SK-N-MC (cell line): ENCODE results near the gene G3BP1.

ENCODE experiments used
- DNase-seq: peaks from one replicate; pipeline ENCODE4 v3.0.0-alpha.2; 2011; ENCODE audit warnings: low read depth, low spot score
- H3K27ac ChIP-seq: fragments of 200-600 bp; sonication (generic); 2 replicates; pipeline ENCODE4 v1.5.1; 2016; ENCODE audit warnings: mixed run types
- H3K36me3 ChIP-seq: fragments of 200-600 bp; sonication (generic); 2 replicates; pipeline ENCODE4 v1.6.1; 2017; ENCODE audit warnings: antibody characterized with exemption, low read length, mixed read lengths; ENCODE audit not compliant: insufficient read depth
- H3K4me3 ChIP-seq: fragments of 200-600 bp; sonication (generic); 2 replicates; pipeline ENCODE4 v1.5.1; 2016
- H3K9ac ChIP-seq: fragments of 200-600 bp; sonication (generic); 2 replicates; pipeline ENCODE4 v1.8.0; 2017; ENCODE audit warnings: mixed run types, mixed read lengths; ENCODE audit not compliant: insufficient read length
- H3K9me3 ChIP-seq: fragments of 200-600 bp; sonication (generic); 2 replicates; pipeline ENCODE4 v1.6.1; 2017; ENCODE audit warnings: low read depth, mild to moderate bottlenecking, antibody characterized with exemption, low read length, moderate library complexity, mixed read lengths
- EZH2 ChIP-seq: fragments of 200-600 bp; sonication (generic); IDR thresholded peaks from one replicate; pipeline ENCODE4 v1.6.1; 2017; ENCODE audit warnings: antibody characterized with exemption
- FOXP2 ChIP-seq: optimal IDR thresholded peaks from 2 replicates; pipeline ENCODE3; 2011; ENCODE audit warnings: mild to moderate bottlenecking, moderate library complexity; ENCODE audit not compliant: insufficient read depth; ENCODE audit errors: extremely low read length, control extremely low read depth
- POLR2AphosphoS5 ChIP-seq: IDR thresholded peaks from 2 replicates; pipeline ENCODE4 v1.6.1; 2012; ENCODE audit warnings: mild to moderate bottlenecking, low read depth, low read length, borderline replicate concordance

G3BP1 gene

DNA sequence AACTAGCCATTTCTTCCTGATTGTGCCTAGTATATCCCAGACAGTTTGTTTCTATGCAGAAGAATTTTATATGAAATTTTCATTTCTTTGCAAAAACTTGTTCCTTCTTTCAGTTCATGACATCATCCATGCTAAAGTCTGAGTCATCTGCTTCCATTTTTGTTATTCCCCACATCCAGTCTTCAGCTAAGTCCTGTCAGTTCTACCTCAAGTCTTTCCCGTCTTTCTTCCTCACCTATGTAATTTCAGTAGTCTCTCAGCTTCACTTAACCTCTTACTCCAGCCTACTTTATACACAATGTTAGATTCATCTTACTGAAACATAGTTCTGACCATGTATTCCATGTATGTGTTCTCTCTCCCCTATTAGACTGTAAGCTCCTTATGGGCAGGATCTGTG, 39.1 kb downstream of the G3BP1 start:
- Histone ChIP-seq H3K27ac (no peak overlapping the region), H3K9me3 (no peaks in the 10 kb centered on the region), H3K4me3 (no peak overlapping the region), H3K9ac (no peak overlapping the region), H3K36me3 (peaks cover 99% of the 10 kb centered on the region)
- TF ChIP-seq EZH2 (no peak), FOXP2 (no peak), POLR2AphosphoS5 (no peak)
- DNase-seq, result no peak

DNA sequence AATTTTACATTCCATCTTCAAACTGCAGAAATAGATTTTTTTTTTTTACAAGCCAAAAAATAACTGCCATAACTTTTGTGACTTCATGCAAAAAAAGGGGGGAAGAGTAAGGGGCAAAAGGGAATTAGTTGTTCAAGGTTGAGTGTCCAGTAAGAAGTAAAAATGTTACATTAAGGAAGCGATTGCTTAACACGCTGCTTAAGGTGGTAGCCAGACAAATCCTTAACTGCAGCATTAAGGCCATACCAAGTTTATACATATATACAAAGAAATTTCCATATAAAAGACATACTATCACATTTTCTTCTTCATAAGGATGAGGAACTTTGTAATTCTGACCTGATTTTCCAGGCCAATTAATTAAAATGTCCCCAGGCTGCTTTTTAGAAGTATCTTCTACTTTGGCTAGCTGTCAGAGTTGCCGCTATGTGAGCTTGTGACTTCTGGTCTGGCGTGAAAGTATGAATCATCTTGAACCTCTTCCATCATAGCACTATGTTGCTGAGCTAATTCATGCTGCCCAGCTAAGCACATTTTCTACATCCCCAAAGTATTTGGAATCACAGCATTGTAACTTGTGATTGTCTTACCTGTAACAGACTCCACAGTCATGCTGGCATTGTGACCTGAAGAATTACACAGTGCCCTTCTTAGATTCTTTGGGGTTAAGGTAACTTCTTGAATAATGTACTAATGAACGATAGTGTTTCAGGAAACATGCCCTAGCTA, 40.0 kb downstream of the G3BP1 start:
- TF ChIP-seq EZH2 (no peak), POLR2AphosphoS5 (no peak), FOXP2 (no peak)
- Histone ChIP-seq H3K36me3 (peaks cover 99% of the 10 kb centered on the region), H3K27ac (no peak overlapping the region)

DNA sequence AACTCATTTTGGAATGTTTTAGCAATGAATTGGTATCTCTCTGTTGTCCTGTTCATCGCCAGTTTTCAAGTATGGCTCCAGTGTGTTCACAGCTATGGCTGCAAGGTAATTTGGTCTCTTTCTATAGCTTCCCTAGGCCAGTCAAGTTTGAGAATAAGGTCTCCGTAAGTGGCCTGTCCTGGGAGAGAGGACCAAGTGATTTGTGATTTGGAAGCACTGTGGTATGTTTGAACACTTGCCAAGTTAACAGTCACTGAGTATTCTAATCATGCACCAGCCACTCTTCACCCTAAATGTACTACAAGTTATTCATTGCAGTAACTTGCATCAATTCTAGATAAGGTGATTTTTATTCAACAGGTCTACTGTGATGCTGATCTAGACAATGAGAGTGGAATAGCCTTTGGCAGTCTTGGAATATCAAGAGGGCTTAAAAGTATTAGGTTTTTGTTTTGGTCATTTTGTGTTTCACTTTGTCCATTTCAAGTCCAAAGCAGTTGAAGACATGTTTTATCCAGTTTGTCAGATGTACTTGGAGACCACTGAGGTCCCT, 41.1 kb downstream of the G3BP1 start:
- Histone ChIP-seq H3K4me3 (no peak overlapping the region), H3K9ac (no peak overlapping the region), H3K9me3 (no peaks in the 10 kb centered on the region), H3K27ac (no peak overlapping the region), H3K36me3 (peaks cover 92% of the 10 kb centered on the region)
- DNase-seq, result no peak
- TF ChIP-seq EZH2 (no peak), POLR2AphosphoS5 (no peak), FOXP2 (no peak)

More for the DNA sequence above, 40.0 kb downstream of the G3BP1 start:
- DNase-seq, result no peak
- Histone ChIP-seq H3K9ac (no peak overlapping the region), H3K9me3 (no peaks in the 10 kb centered on the region), H3K4me3 (no peak overlapping the region)

DNA sequence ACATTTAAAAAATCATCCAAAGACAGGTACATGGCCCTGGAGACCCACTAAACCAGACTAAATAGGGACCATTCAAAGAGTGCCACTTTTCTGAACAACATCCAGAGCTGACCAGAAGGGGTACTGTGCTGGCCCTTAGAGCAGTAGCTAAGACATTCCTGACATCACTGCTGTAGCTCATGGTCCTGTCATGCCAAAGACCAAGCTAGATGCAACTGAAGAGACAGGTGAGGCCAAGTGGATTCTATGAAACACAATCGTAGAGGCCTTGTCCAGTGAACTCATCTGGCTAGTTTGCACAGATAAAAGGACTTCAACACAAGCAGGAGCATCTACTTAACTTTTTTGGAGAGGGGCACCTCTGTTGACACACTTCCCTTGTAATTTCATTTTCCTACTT, 43.3 kb downstream of the G3BP1 start:
- H3K36me3 ChIP-seq, result peaks cover 81% of the 10 kb centered on the region
- H3K9ac ChIP-seq, result no peak overlapping the region

DNA sequence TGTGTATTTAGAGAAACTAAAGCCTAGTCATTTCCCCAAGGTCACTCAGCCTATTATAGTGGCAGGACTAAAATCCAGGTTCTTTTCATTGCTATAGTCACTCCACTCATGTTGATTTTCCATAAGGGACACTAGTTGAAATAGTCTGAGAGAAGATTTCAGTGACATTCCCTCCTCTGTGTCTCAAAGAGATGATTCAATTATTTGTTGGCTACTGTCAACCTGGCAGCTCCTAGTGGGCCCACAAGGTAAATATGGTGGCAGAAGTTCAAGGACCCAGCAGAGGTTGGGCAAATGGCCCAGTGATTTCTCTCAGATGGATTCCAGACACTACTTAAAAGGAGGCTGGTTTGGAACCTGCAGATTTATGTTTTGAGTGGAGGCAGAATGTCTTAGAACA, 48.1 kb downstream of the G3BP1 start:
- Histone ChIP-seq H3K27ac (0 out of 2 replicates have a peak overlapping the region, but pooled peaks have one; percentile 26), H3K9me3 (no peaks in the 10 kb centered on the region), H3K9ac (no peak overlapping the region), H3K36me3 (peaks cover 53% of the 10 kb centered on the region), H3K4me3 (no peak overlapping the region)
- DNase-seq, result no peak
- TF ChIP-seq FOXP2 (no peak), EZH2 (no peak), POLR2AphosphoS5 (no peak; the same call in 1 of the 2 replicates)

More for the DNA sequence above, 43.3 kb downstream of the G3BP1 start:
- H3K4me3 ChIP-seq, result no peak overlapping the region
- no peaks in the 10 kb centered on the region for H3K9me3 ChIP-seq
- DNase-seq, result no peak
- no peak overlapping the region for H3K27ac ChIP-seq
- no peak for TF ChIP-seq EZH2
- TF ChIP-seq FOXP2, result no peak
- TF ChIP-seq POLR2AphosphoS5, result 0 out of 2 replicates have a peak, but pooled peaks have one; percentile 37

DNA sequence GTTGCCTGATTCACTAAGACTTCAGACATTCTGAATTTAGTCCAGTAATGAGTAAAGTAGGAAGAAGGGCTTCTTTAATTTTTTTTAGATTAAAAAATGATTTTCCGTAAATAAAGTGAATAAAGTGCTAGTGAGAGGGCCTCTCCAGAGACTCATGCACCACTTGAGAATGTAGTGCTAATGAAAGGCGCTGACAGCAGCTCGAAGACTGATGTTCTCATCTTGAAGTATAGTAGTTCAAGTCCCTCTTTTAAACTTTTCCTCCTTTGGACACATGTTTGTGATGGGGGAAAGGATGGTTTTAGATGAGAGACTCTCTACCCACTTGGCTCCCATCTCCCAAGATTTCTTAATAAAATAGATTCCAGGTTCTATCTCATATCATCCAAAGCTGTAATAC, 48.5 kb downstream of the G3BP1 start:
- no peaks in the 10 kb centered on the region for H3K9me3 ChIP-seq
- peaks cover 53% of the 10 kb centered on the region for H3K36me3 ChIP-seq
- TF ChIP-seq EZH2, result no peak
- TF ChIP-seq POLR2AphosphoS5, result no peak
- TF ChIP-seq FOXP2, result no peak
- H3K4me3 ChIP-seq, result no peak overlapping the region
- no peak overlapping the region for H3K9ac ChIP-seq
- 0 out of 2 replicates have a peak overlapping the region, but pooled peaks have one; percentile 26 for H3K27ac ChIP-seq
- no peak for DNase-seq

DNA sequence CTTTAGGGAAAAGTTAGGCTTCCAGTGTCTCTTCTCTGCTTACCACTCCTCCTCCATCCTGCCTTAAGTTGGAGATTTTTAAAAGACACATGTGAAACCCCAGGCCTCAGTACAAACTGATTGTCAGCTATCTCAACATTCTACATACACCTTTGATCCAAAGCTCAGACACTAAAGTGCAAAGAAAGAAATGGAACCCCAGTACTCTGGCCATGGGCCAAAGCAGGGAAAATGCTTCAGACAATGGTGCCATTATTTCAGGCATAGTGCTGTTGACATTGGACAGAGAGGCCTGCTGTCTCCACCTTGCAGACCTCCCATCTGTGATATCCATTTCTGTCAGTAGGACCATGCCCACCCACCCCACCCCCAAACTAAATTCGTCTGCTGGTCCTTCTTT, 49.1 kb downstream of the G3BP1 start:
- Histone ChIP-seq H3K4me3 (no peak overlapping the region), H3K27ac (no peak overlapping the region), H3K9ac (no peak overlapping the region), H3K36me3 (peaks cover 54% of the 10 kb centered on the region), H3K9me3 (no peaks in the 10 kb centered on the region)
- no peak for TF ChIP-seq FOXP2
- TF ChIP-seq POLR2AphosphoS5, result no peak
- TF ChIP-seq EZH2, result no peak
- no peak for DNase-seq

DNA sequence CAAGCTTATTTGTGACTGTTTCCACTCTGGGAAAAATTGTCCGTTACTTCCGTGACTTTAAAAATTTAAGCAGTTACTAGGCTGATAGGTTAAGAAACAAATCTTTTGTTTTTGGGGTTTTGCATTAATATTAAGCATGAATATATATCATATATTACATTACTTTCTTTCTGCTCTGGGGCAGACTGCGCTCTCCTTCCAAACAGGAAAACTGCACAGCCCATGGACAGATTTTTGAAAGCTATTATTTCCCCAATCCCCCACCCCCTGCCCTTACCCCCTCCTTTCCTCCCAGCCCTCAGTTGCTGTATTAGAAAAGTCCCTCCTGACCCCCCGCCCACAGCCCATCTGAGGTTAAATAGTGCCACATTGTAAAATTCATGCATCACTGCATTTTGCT, 50.4 kb downstream of the G3BP1 start:
- no peak overlapping the region for H3K27ac ChIP-seq
- H3K4me3 ChIP-seq, result no peak overlapping the region
- no peak for DNase-seq
- no peak for TF ChIP-seq FOXP2
- no peak for TF ChIP-seq POLR2AphosphoS5
- no peak for TF ChIP-seq EZH2
- H3K9ac ChIP-seq, result no peak overlapping the region
- H3K36me3 ChIP-seq, result peaks cover 53% of the 10 kb centered on the region
- H3K9me3 ChIP-seq, result no peaks in the 10 kb centered on the region
